Limb (tissue), 2 donors: ENCODE measurements around the gene ABHD17B.

Source experiments
- DNase-seq, 2 donors: peaks; one replicate each; pipeline ENCODE4 v3.0.0-alpha.2; 2016; ENCODE audit errors: extremely low spot score in 2 of 2

ABHD17B gene

GRCh38 chr9:71821405-71821804 lies 89.6 kb downstream of the ABHD17B start:
- no peak for DNase-seq

GRCh38 chr9:71820403-71820921 lies 90.5 kb downstream of the ABHD17B start:
- DNase-seq: no peak

GRCh38 chr9:71819115-71819739 lies 91.8 kb downstream of the ABHD17B start:
- peak; percentile 51 to 59 for DNase-seq

- DNase-seq: no peak
These were observed 94.0 kb downstream of the ABHD17B start for GRCh38 chr9:71816916-71817451.
